ENCODE results near the gene SEMA4A. TPM values are rescaled to one million over a fixed set of nuclear protein-coding genes. Genes with fewer than 3 reads are reported as not detected.

SEMA4A gene
- 10 to 100 TPM; 22.7 to 46.9 TPM for total RNA-seq
- 10 to 100 TPM; 26.9 to 54.9 TPM for polyA plus RNA-seq
- long read RNA-seq, donor 1, partial matches to known transcripts = 0 of 2 reads
- long read RNA-seq, donor 1, other reads (novel, unspliced or antisense) = 0 of 2 reads
- long read RNA-seq, donor 2 = 0 reads
- long read RNA-seq, donor 3, partial matches to known transcripts = 6 of 9 reads
- long read RNA-seq, donor 3, other reads (novel, unspliced or antisense) = 0 of 9 reads
- long read RNA-seq, donor 4, partial matches to known transcripts = 0 of 1 reads
- long read RNA-seq, donor 4, other reads (novel, unspliced or antisense) = 0 of 1 reads
- long read RNA-seq, donor 5, partial matches to known transcripts = 16 of 17 reads
- long read RNA-seq, donor 5, other reads (novel, unspliced or antisense) = 0 of 17 reads

GRCh38 chr1:156153362-156153761 is at the start of gene SEMA4A:
SEMA4A (plus strand) TSS chr1:156153585; CDS start chr1:156154579, 994 bp downstream.
- TF ChIP-seq CTCF (IDR thresholded peaks at IDR 0.05; ENCODE audit: control extremely low read depth, extremely low read depth) = no peak
- Histone ChIP-seq H3K36me3 (ENCODE audit: control insufficient read depth in 4 of 4, insufficient read depth in 4 of 4, low read length in 4 of 4) (peaks cover 0 to 1% (median 0%) of the 10 kb centered on the region in 4 donors), H3K4me1 (ENCODE audit: control insufficient read depth in 5 of 5, insufficient read depth in 5 of 5, low read length in 5 of 5) (no peaks in the 10 kb centered on the region), H3K27ac (ENCODE audit: low read depth in 1 of 2, low read length in 1 of 2) (peak within 1 kb of the TSS in 1 of 2 donors; percentile 75), H3K9ac (ENCODE audit: insufficient read depth in 1 of 2, low read length in 2 of 2) (no peak within 1 kb of the TSS), H3K4me3 (no peak within 1 kb of the TSS), H3K27me3 (ENCODE audit: control insufficient read depth in 3 of 3, insufficient read depth in 3 of 3, low read length in 2 of 3) (peaks cover 0 to 16% (median 9%) of the 10 kb centered on the region in 3 donors), H3K9me3 (ENCODE audit: control insufficient read depth in 4 of 4, insufficient read depth in 3 of 4, low read length in 3 of 4) (no peaks in the 10 kb centered on the region)
- DNase-seq (peak; percentile 70 to 86 (median 80)), ATAC-seq (ENCODE audit: insufficient read depth, low FRiP score) (no peak)
- WGBS, 2 donors = 60 to 77% methylated on average over 10 of the region's 10 CpGs

DNA sequence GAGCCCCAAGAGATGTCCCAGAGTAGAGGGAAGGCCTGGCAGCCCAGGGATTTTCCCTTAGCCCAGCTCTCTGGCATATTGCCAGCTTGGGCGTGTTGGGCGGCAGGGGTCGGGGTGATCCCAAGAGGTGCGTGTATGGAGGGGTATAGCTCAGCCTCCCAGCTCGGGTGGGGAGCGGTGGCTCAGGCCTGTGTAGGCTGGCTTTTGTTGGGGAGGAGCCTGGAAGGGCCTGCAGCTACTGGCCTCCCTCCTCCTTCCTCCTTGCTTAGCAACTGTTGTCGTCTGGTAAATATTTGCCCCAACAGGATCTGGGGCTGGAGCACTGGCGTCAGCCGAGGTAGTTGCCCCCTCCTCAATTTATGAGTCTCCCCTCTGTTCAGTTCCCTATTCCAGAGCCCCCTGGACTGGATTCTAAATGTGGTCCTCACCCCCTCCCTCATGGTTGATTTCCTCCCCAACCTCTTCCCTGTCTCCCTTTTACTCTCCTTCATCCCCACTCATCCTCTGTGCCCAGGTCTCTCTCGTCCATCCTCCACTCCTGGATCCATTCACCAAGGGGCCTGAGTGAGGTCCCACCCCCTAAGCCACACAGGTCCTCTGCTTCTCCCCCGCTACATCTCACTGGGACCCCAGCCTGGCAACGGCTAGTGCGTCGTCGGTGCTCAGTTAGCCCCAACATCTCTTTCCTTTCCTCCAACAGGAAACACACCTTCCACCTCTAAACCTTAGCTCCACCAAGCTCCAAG is 49.1 kb upstream of the SEMA4A start:
- WGBS, 2 donors = 32 to 37% methylated on average over 15 of the region's 15 CpGs
- Histone ChIP-seq H3K9me3 (ENCODE audit: control insufficient read depth in 4 of 4, insufficient read depth in 3 of 4, low read length in 3 of 4) (no peaks in the 10 kb centered on the region), H3K27me3 (ENCODE audit: control insufficient read depth in 3 of 3, insufficient read depth in 3 of 3, low read length in 2 of 3) (no peaks in the 10 kb centered on the region), H3K4me3 (no peak overlapping the region), H3K27ac (ENCODE audit: low read depth in 1 of 2, low read length in 1 of 2) (peak overlapping the region; percentile 36 to 97), H3K36me3 (ENCODE audit: control insufficient read depth in 4 of 4, insufficient read depth in 4 of 4, low read length in 4 of 4) (no peaks in the 10 kb centered on the region), H3K9ac (ENCODE audit: insufficient read depth in 1 of 2, low read length in 2 of 2) (peak overlapping the region; percentile 29 to 86), H3K4me1 (ENCODE audit: control insufficient read depth in 5 of 5, insufficient read depth in 5 of 5, low read length in 5 of 5) (peaks cover 14 to 61% (median 39%) of the 10 kb centered on the region in 5 donors)
- no peak for TF ChIP-seq CTCF (IDR thresholded peaks at IDR 0.05; ENCODE audit: control extremely low read depth, extremely low read depth)
- DNase-seq (peak; percentile 94 to 96 (median 95)), ATAC-seq (ENCODE audit: insufficient read depth, low FRiP score) (peak; percentile 53)

GRCh38 chr1:156104861-156105832 is 48.2 kb upstream of the SEMA4A start:
- H3K4me1 ChIP-seq (ENCODE audit: control insufficient read depth in 5 of 5, insufficient read depth in 5 of 5, low read length in 5 of 5) = peaks cover 14 to 61% (median 39%) of the 10 kb centered on the region in 5 donors
- DNase-seq (peak; percentile 49 to 63 (median 56)), ATAC-seq (ENCODE audit: insufficient read depth, low FRiP score) (no peak)
- no peak overlapping the region for H3K4me3 ChIP-seq
- no peaks in the 10 kb centered on the region for H3K9me3 ChIP-seq (ENCODE audit: control insufficient read depth in 4 of 4, insufficient read depth in 3 of 4, low read length in 3 of 4)
- peak overlapping the region; percentile 89 to 97 for H3K27ac ChIP-seq (ENCODE audit: low read depth in 1 of 2, low read length in 1 of 2)
- 52 to 67% methylated on average over 11 of the region's 11 CpGs for WGBS, 2 donors
- H3K36me3 ChIP-seq (ENCODE audit: control insufficient read depth in 4 of 4, insufficient read depth in 4 of 4, low read length in 4 of 4) = no peaks in the 10 kb centered on the region
- no peak for TF ChIP-seq CTCF (IDR thresholded peaks at IDR 0.05; ENCODE audit: control extremely low read depth, extremely low read depth)
- no peaks in the 10 kb centered on the region for H3K27me3 ChIP-seq (ENCODE audit: control insufficient read depth in 3 of 3, insufficient read depth in 3 of 3, low read length in 2 of 3)
- H3K9ac ChIP-seq (ENCODE audit: insufficient read depth in 1 of 2, low read length in 2 of 2) = peak overlapping the region; percentile 70 to 86

Measured in lung (tissue), 16 donors.